HG03558 (cell line): ENCODE data around the gene POLN.

ENCODE experiments used
- ATAC-seq: cut with Tn5 transposase; IDR thresholded peaks from one replicate; pipeline ENCODE4 v1.9.1; 2021; ENCODE audit warnings: moderate number of reproducible peaks; ENCODE audit not compliant: unreplicated experiment; ENCODE audit errors: extremely low read depth

POLN gene

DNA sequence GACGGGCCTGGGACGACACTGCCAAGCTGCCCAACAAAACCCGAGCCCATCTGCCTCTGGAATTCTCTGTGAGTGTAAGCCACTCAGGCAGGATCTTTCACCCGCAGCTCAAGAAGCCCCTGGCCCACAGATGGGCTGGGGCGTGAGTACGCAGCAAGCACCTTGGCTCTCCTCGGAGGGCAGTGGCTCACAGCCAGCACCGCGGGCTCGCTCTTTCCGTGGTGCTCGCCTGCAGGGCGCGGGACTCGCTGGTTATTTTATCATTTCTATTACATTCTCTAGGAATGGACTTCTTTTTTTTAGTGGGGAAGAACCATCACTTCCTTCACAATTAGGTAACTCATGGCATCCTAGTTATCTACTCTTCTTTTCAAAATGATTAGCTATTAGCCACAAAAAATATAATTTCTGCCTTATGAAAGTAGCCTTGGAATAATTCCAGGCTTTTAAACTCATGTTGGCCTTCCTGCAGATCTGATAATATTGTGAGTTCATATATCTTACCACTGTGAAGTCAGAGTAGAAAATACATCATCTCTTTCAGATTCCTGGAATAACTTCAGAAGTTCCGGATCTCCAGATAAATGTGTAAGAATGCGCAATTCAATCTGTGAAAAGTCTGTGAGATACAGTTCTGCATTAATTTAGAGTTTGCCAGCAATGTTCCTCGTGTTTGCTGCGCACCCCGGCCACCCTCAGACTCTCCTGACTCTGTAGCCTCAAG is 114.2 kb downstream of the POLN start:
- no peak for ATAC-seq

DNA sequence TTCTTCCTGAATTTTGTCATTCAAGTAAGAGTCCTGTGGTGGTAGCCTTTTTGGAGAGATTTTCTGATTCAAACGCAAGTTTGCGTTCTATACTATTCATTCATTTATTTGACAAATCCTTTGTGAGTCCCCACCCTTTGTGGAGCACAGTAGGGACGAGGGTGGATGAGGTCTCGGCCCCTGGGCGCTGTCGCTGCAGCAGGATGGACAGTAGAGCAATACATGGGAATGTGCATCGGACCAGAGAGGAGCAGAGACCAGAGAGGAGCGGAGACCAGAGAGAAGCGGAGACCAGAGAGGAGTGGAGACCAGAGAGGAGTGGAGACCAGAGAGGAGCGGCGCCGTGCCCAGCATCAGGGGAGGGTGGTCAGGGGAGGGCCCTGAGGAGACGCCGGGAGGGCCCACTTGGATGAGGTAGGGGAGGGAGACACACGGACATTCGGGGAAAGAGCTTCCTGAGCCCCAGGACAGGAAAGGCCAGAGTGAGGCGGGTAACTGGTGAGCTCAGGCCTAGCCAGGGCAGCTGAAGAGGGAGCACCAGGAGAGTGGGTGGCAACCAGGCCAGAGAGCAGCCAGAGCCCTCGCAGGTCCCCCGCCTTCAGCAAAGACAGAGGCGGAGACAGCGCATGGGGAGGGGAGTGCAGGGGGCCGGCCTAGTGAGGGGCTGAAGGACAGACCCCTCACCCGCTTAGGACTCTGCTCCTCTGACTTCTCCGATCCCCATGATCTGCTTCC is 115.4 kb downstream of the POLN start:
- no peak for ATAC-seq

- ATAC-seq = no peak
Measured at GRCh38 chr4:2125831-2126230, 116.1 kb downstream of the POLN start.

DNA sequence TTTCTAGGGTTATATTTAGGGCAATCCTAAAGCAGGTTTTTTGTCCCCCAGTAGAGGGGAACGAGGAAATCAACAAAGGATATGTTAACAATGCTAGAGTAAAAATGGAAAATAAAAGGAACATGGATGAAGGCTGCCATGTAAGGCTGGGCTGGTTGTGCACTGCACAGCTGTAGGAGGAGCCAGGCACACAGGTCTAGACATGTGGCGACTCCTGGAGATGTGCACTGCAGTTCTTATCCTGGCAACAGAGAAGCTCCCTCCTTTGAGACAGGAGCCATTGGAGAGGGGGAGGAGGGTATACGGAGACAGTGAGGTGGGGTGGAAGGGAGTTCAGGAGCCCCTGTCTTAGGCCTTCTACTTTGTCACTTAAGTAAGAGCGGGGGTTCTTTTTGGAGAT is 116.9 kb downstream of the POLN start:
- ATAC-seq = no peak

DNA sequence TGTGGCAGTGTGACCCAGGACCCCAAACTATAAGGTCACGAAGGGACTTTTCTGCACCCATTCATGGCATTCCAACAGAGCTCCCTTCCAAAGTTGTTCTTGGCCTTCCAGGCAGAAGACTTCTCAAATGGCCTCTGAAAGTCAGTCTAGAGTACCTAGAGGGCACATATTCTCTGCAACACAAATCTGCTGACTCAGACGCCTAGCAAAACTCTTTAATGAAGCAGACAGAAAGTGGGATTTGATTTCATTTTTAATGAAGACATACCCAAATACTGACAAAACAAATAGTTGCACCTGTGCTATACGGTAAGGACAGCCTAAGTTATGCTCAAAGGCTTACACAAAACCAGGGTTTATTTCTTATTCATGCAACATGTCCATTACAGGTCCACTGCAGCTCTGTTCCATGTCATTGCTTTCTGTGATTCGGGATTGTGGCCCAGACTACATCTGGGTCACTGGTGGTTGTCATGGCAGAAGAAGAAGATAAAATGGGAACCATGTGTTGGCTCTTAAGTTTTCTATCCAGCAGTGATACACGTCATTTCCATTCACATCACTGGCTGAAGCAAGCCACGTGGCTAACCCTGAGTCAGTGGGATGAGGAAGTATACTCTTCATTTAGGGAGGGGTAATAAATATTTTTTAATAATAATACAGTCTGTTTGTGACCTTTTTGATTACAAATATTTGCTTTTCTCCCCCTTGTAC is 125.1 kb downstream of the POLN start:
- ATAC-seq = no peak

- no peak for ATAC-seq
Measured at GRCh38 chr4:2105559-2105958, 136.4 kb downstream of the POLN start.

GRCh38 chr4:2104556-2105345 is 137.2 kb downstream of the POLN start:
- ATAC-seq = no peak

DNA sequence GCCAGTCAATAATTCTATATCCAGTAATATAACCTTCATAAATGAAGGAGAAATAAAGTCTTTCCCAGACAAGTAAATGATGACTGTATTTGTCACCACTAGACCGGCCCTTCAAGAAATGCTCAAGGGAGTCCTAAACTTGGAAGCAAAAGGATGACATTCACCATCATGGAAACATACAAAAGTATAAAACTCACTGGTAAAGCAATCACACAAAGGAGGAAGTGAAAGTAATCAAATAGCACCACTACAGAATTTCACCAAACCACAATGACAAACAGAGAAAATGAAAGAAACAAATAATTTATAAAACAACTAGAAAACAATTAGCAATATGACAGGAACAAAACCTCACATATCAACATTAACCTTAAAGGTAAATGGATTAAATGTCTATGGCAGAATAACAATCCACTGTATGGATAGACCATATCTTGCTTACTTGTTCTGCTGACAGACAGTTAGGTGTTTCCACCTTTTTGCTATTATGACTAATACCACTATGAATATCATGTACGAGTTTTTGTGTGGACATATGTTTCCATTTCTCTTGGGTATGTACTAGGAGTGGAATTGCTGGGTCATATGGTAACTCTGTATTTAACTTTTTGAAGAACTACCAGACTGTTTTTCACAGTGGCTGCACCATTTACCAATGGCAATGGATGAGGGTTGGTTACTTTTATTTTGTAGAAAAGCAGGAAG is 137.9 kb downstream of the POLN start:
- ATAC-seq = no peak

- ATAC-seq = no peak
Measured at GRCh38 chr4:2103127-2103842, 138.6 kb downstream of the POLN start.

DNA sequence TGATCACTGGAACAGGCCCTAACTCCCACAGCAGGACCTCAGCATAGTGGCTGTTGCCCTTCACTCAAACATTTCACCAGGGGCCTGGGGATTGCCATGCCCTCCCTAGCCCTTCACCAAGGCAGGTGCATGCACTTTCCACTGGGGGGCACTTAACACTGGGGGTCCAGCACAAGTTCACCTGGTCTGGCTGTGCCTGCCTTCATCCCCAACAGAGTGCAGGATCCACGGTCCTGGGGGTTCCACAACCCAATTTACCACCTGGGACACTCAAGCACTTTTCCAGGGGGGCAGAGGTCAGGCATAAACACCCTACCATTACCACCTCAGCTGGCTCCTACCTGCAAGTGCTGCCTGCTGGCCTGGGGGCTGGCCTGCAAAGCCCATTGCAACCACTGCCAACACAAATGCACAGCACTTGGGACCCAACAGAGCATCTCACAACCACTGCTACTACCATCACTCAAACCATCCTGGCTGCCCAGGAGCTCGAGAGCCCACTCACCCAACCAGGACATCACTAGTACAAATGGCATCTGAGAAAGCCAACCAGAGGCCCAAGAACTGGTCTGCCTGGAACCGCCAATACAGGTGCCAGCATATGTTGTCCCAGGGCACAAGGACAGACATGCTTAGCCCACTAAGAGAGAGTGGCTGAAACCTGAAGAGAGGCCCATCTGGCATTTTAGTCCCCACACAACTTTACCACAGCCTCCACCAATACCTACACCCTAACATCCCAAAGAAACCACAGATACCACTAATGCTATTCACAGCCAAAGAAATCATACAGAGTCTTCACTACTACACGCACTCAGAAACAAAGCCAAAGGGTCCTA is 139.7 kb downstream of the POLN start:
- ATAC-seq = no peak

DNA sequence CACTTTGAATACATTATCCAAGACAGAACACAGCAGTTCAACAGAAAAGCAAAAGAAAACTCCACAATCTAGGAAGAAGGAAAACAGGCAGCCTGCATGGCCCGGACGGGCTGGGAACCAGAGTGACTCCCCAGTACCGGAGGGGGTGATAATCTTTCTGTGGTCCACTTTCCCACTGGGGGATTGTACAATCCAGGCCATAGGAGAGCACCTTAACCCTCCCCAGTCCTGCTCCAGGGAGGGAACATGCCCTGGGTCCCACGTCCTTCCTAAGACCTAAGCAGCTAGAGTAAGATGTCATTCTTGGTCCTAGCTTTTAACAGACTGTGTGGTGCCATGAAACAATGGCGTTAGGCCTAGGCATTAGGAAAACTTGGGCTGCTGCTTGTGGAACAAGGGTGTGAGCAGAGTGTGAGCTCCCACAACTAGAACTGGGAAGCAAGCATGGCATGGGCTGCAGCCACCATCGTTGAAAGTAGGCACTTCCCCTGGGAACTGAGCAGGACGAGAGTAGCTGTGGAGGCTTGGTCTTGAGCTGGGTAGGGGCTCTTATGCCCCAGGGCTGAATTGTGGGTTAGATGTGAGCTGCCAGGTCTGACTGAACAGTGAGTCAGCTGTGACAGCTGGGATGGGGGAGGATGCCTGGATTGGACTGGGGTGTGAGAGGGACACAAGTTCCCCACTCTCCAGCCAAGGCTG is 140.4 kb downstream of the POLN start:
- no peak for ATAC-seq

DNA sequence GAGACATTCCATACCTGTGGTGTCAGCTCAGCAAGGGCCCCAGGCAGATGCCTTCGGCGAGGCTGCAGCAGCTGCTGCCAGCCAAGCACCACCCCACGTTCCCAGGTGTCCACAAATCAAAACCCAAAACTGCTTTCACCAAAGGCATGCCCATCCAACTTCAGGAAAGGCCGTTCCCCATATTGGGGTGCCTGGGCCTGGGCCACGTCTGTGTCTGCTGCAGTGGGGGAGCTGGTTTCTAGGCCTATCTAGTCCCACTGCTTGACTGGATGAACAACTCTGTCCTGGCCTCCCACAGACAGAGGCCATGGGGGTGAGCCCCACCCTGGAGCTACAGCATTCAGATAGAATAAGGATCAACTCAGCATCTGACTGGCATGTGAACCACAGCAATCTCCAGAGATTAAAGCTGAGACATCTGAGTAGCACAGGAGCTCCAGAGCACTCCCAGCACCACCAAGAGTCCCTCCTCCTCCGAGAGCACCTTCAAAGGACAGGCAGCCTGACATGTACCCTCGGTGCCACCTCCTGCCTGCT is 145.8 kb downstream of the POLN start:
- ATAC-seq = no peak

DNA sequence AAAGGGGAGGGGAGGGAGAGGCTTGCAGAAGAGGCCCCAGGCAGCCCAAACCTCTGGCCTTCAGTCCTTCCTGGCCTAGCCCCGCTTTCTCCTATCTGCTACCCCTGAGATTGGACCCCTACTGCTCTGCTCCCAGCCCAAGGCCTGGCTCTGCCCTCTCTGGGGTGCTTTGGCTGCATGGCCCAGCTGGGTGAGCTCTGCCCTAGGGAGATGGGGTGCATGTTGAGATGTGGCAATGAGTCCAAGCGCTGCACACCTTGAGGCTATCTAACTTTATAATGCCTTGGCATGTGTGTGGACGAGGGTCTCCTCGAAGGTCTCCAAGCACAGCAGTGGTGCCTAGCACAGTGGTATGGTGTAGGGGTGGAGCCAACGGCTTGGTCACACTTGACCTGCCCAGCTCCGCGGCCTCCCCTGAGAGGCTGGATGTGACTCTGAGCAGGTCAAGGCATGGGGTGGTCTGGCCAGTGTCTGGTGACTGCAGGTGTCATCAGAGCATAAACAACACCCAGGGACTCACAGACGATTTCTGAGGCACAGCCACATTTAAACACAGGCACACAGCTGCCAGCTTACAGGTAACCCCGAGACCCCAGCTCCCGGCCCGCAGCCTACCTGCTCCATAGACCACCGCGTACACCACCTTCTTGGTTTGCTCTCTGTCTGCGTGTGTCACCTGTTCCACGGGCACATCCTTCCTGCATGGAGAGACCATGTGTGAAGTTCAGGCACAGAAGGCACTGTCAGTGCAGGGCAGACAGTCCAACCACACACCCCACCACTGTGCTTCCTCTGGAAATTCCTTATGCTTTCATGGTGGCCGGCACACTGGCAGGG is 146.5 kb downstream of the POLN start:
- ATAC-seq = no peak

DNA sequence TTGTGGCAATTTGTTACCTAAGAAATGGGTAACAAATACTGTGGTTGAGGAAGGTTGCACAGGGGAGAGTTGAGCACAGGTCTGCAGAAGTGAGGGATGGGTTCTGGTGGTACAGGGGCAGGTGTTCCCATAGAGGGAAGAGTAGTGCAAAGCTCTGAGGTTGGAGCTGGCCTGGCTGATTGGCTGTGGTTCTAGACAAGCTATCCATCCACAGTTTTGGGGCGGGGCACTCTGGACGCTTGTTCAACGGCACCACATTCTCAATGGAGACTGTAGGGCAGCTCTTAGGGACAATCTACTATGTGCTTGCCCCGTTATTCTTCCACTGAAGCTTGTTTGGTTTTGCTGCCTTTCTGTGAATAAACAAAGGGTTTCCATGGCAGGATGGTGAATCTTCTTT is 147.4 kb downstream of the POLN start:
- ATAC-seq = no peak

GRCh38 chr4:2093265-2093664 is 148.7 kb downstream of the POLN start:
- no peak for ATAC-seq

DNA sequence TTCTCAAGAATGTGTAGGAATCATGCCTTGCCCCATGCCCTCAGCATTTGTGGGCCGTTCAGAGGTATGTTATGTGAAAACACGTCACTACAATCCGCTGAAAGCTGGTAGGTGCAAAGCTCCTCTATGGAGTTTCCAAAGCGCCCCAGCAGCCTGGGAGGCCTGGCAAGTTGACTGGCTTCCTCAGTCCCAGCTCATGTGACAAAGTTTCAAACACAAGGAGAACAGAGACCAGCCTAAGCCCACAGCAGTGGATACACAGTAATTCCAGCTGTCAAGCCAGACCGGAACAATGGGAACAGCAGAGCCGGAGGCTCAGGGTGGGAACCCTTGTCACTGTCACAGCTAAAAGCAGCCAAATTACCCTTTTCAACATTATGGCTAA is 149.3 kb downstream of the POLN start:
- ATAC-seq = no peak
